Activated naive CD8-positive, alpha-beta T cell treated with anti-CD3 and anti-CD28 coated beads, Interleukin-2, amount 10 ng/mL, durations not matched to agents 7 days and 5 days (primary cell): ENCODE data around the gene ZNF474. TPM values are rescaled to one million over a fixed set of nuclear protein-coding genes. Genes with fewer than 3 reads are reported as not detected.
"Not testable (repeated sequence)": the region's sequence is repeated elsewhere in the genome, so short reads cannot be mapped to it uniquely, and the experiment has no call there.

Experiments used
- ATAC-seq: fragments of 150-1000 bp; cut with Tn5 transposase; one replicate; pipeline ENCODE4 v1.10.0; 2021; ENCODE audit warnings: low read depth, moderate library complexity
- POLR2A ChIA-PET: fragments of 350-600 bp; sonication (Branson Sonifier 250); formaldehyde crosslinking; loops from one replicate; lab custom pipeline; 2021; ENCODE audit warnings: antibody characterized with exemption; lab: Charles Lee
- DNase-seq: peaks from one replicate; pipeline ENCODE4 v3.0.0; 2021
- H3K27ac Mint-ChIP-seq: one replicate; pipeline ENCODE4 v1.8.0; 2022; ENCODE audit warnings: mild to moderate bottlenecking, mixed read lengths
- H3K27me3 Mint-ChIP-seq: one replicate; pipeline ENCODE4 v1.8.0; 2022; ENCODE audit warnings: mild to moderate bottlenecking, moderate library complexity, mixed read lengths
- H3K36me3 Mint-ChIP-seq: one replicate; pipeline ENCODE4 v1.8.0; 2021; ENCODE audit warnings: mild to moderate bottlenecking, mixed read lengths
- H3K4me1 Mint-ChIP-seq: one replicate; pipeline ENCODE4 v1.8.0; 2021; ENCODE audit warnings: mixed read lengths
- H3K4me3 Mint-ChIP-seq: one replicate; pipeline ENCODE4 v1.8.0; 2022; ENCODE audit warnings: mild to moderate bottlenecking, moderate library complexity, mixed read lengths
- H3K9me3 Mint-ChIP-seq: one replicate; pipeline ENCODE4 v1.8.0; 2021; ENCODE audit warnings: mixed read lengths
- total RNA-seq, 2 experiments: library from RNA; stranded (reverse); gene quantifications; one replicate each; pipeline ENCODE4 v1.2.3, GENCODE V29; 2021

ZNF474 gene
- total RNA-seq: under 1 TPM in 1 of 2 experiments, not detected in 1; 0.30 TPM

DNA sequence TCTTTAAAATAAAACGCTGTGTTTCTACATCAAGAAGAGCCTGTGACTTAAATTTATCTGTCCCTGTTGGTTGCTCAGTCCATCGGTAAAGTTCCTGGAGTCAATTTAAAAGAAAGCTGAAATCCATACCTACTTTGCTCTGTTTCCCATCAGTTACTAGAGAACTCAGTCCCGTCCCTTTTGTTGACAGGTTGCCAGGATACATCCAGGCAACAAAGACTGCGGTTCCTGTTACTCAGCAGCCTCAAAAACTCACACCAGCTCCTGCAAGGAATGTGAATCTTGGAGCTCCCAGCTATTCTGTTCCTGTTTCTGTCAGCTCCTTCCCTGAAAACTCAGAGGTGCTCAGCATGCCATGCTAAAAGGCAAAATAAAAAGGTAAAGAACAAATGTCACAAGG, at the start of gene ZNF474:
Gene ZNF474 (plus strand): TSS at position 241 of the 400 bp plus-strand sequence. CDS start 22,445 bp downstream, outside the sequence.
- no peaks in the 10 kb centered on the region for H3K9me3 Mint-ChIP-seq
- DNase-seq: no peak
- H3K27ac Mint-ChIP-seq: no peak within 1 kb of the TSS
- no peaks in the 10 kb centered on the region for H3K36me3 Mint-ChIP-seq
- H3K4me3 Mint-ChIP-seq: no peak within 1 kb of the TSS
- POLR2A ChIA-PET: no interaction called here
- no peaks in the 10 kb centered on the region for H3K4me1 Mint-ChIP-seq
- H3K27me3 Mint-ChIP-seq: peaks cover 3% of the 10 kb centered on the region
- ATAC-seq: no peak

DNA sequence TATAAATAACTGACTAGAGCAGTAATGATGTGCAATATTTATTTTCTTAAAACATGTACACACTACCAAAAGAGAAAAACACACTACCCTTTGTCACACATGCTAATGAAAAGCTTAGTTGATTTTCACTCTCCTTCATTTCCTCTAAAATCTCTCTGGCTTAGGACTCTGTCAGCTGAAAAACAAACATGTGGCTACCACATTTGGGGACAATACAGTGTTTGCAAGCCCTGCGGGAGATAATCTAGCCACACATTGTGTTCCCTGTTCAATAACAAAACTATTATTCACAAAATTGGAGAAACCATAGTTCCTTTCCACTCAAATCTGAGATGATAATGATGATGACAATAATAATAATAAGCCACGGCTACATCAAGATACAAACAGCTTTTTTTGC, 47.8 kb upstream of the ZNF474 start:
- POLR2A ChIA-PET: no interaction called here
- H3K27me3 Mint-ChIP-seq: peaks cover 37% of the 10 kb centered on the region
- no peak overlapping the region for H3K4me3 Mint-ChIP-seq
- H3K27ac Mint-ChIP-seq: no peak overlapping the region
- no peaks in the 10 kb centered on the region for H3K9me3 Mint-ChIP-seq
- ATAC-seq: no peak
- H3K4me1 Mint-ChIP-seq: peaks cover 13% of the 10 kb centered on the region
- DNase-seq: no peak
- no peaks in the 10 kb centered on the region for H3K36me3 Mint-ChIP-seq

DNA sequence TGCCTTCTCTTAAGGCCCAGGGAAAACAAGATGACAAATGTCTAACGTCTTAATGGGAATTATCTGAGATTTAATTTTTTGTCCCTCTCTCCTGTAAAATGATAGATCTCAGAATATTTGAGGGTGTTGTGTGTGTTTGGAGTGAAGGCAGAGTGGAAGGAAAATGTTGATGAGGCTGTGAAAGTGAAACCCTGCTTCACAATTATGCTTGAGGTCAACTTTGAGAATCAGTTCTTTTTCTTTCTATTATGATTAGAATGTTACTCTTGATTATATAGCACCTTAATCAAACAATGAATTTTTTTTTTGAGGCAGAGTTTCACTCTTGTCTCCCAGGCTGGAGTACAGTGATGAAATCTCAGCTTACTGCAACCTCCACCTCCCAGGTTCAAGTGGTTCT, 45.8 kb upstream of the ZNF474 start:
- Mint-ChIP-seq H3K9me3 (no peaks in the 10 kb centered on the region), H3K4me3 (no peak overlapping the region), H3K36me3 (no peaks in the 10 kb centered on the region), H3K4me1 (no peaks in the 10 kb centered on the region), H3K27ac (no peak overlapping the region), H3K27me3 (peaks cover 24% of the 10 kb centered on the region)
- DNase-seq (no peak), ATAC-seq (no peak)
- POLR2A ChIA-PET: no interaction called here

DNA sequence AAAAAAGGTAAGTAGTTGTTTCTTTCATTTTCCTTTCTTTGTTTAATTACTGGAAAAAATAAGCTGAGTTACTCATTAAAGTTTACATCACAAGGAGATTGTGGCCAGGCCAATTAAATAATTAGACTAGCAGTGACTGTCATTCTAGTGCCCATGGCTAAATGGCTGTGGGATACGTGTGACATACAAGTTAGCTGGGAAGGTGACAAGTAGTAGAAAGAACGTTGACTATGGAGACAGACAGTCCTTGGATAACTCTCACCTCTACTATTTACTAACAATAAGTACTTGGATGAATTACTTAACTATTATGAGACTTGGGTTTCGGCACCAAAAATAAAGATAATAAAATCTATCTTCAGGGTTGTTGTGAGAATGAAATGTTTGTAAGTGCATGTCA, 44.3 kb upstream of the ZNF474 start:
- Mint-ChIP-seq H3K4me1 (peaks cover 1% of the 10 kb centered on the region), H3K27ac (no peak overlapping the region), H3K27me3 (peaks cover 9% of the 10 kb centered on the region), H3K36me3 (no peaks in the 10 kb centered on the region), H3K9me3 (no peaks in the 10 kb centered on the region), H3K4me3 (no peak overlapping the region)
- POLR2A ChIA-PET: no interaction called here
- no peak for ATAC-seq
- no peak for DNase-seq

DNA sequence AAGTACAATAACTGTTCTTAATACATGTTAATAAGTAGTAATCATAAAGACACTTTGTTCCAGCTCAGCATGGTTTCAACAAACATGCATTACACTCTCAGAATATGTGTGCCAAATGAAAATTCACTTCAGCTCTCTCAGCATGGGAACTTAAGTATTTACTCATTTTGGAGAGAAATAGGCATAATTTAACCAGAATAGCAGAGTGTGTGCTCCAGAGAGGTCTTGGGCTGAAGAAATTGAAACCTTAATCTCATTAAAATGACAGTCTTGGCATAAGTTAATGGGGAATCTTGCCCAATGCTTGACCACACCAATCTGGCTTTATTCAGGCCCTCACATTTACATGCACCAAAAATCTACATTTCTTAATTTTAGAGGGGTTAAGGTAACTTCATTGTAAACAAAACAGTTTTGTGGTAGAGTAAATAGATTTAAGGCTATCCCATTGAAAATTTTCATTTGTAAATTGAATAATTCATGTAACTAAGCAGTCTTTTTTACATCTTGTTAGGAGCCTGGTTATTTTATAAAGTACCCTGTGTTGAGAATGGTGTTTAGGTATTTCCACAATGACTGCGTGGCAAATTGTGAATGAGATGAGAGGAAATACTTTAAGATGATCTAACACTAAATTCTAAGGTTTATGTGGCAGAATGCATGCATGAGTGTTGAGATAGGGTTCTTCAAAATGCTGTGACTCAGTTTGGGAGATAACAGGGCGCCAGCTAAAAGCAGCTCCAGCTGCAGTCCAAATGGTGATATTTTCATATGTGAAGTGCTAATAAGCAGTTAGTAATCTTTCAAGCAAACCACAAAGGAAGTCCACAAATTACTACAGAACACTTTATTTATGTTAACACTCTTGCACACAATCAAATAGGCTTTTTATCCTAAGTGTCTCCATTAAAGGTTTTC, 40.0 kb upstream of the ZNF474 start:
- Mint-ChIP-seq H3K9me3 (no peaks in the 10 kb centered on the region), H3K36me3 (no peaks in the 10 kb centered on the region), H3K4me1 (peaks cover 1% of the 10 kb centered on the region), H3K27me3 (peaks cover 9% of the 10 kb centered on the region), H3K27ac (no peak overlapping the region), H3K4me3 (no peak overlapping the region)
- DNase-seq (no peak), ATAC-seq (no peak)
- POLR2A ChIA-PET: no interaction called here

DNA sequence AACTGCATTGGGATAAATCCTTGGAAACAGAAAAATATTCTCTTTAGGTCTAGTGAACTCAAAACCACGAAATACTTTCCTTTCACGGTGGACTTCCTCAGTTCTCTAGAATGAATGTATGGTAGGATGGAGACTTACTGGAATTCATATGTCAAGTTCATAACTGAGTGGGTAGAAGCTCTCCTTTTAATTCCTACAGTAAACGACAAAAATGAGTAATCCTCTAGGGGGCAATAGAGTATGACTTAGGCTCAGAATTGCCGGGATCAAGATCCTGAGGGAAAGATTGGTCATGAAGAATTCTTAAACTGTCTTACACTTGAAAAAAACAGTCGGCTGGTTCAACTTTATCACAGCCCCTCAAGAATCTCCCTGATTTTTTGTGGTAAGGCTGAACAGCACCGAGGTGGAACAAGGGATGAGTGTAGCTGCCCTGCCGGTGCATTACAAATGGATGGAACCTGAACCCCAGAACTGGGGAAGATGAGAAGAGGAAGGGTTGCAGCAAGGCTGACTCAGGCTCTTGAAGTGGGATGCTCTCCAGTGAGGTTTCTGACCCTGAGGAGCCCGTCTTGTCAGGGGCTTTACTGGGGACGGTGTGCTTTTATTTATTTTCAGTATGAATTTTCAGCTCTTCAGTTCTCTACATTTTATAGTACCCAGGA, 37.3 kb upstream of the ZNF474 start:
- Mint-ChIP-seq H3K4me1 (peaks cover 1% of the 10 kb centered on the region), H3K9me3 (no peaks in the 10 kb centered on the region), H3K27ac (no peak overlapping the region), H3K4me3 (no peak overlapping the region), H3K36me3 (no peaks in the 10 kb centered on the region), H3K27me3 (peaks cover 5% of the 10 kb centered on the region)
- ATAC-seq: no peak
- POLR2A ChIA-PET: no interaction called here
- DNase-seq: no peak

DNA sequence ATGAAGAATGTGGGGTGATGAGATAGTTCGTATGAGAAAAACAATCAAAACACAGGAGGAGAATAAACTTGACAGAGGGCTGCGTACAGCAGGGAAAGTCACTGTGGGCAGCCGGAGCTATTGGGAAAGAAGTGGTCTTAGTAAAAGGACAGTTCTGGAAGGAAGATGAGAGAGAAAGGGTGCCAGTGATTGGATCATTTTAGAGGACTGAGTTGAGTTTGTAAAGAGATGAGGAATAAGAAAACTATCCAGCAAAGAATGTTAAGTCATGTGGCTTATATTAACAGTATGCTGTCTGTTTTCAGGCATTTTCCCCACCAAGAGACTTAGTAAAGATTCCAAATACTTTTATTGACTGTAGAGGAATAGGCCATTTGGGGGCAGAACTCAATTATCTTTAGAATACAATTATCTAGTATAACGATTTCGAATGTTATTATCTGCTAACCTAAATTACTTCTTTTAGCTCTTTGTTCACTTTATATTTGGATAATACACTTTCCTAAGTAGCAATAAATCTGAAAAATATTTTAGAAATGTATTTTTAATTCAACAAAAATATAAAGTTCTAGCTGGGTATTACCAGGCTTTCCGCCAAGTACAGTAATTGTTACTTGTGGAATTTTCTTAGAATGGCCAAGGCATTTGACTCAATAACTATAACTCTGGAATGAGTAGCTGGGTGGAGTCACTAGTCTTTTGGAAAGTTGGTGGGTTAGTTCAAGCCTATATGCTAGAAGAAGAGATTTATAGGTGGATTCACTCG, 35.7 kb upstream of the ZNF474 start:
- H3K9me3 Mint-ChIP-seq: no peaks in the 10 kb centered on the region
- peaks cover 2% of the 10 kb centered on the region for H3K27me3 Mint-ChIP-seq
- H3K27ac Mint-ChIP-seq: no peak overlapping the region
- POLR2A ChIA-PET: no interaction called here
- H3K4me1 Mint-ChIP-seq: peaks cover 1% of the 10 kb centered on the region
- DNase-seq (no peak), ATAC-seq (no peak)
- H3K36me3 Mint-ChIP-seq: no peaks in the 10 kb centered on the region
- no peak overlapping the region for H3K4me3 Mint-ChIP-seq

DNA sequence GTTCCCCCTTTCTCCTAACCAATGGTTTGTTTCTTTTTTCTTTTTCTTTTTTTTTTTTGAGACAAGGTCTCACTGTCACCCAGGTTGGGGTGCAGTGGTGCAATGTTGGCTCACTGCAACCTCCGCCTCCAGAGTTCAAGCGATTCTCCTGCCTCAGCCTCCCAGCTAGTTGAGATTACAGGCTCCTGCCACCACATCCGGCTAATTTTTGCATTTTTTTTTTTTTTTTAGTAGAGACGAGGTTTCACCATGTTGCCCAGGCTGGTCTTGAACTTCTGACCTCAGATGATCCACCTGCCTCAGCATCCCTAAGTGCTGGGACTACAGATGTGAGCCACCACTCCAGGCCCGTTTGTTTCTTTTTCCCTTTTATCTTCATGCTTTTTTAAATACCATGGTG, 35.1 kb upstream of the ZNF474 start:
- H3K4me1 Mint-ChIP-seq, POLR2A ChIA-PET, H3K4me3 Mint-ChIP-seq: not testable (repeated sequence)

DNA sequence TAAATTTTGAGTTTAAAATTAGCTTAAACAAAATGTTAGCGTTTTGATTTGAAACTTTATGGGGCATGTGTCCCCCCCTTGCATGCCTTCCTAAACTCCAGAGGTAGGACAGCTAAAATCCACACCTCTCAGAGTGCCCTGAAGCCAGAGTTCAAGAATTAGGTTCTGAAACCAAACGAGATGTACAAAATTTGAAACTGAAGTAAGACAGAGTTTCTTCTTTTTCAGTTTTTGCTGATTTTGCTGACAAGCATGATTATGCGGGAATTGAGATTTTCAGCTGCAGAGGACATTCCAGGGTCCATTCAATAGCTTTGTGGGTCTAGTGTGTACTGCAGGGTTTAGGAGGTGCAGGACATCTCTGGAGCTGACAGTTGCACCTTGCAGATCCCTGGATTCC, 34.2 kb upstream of the ZNF474 start:
- POLR2A ChIA-PET: no interaction called here
- ATAC-seq (no peak), DNase-seq (no peak)
- no peaks in the 10 kb centered on the region for H3K9me3 Mint-ChIP-seq
- H3K4me3 Mint-ChIP-seq: no peak overlapping the region
- no peak overlapping the region for H3K27ac Mint-ChIP-seq
- H3K36me3 Mint-ChIP-seq: no peaks in the 10 kb centered on the region
- H3K27me3 Mint-ChIP-seq: peaks cover 2% of the 10 kb centered on the region
- no peaks in the 10 kb centered on the region for H3K4me1 Mint-ChIP-seq

More for the DNA sequence above, 35.1 kb upstream of the ZNF474 start:
- not testable (repeated sequence) for H3K27ac Mint-ChIP-seq, H3K36me3 Mint-ChIP-seq, H3K27me3 Mint-ChIP-seq, H3K9me3 Mint-ChIP-seq, DNase-seq, ATAC-seq

DNA sequence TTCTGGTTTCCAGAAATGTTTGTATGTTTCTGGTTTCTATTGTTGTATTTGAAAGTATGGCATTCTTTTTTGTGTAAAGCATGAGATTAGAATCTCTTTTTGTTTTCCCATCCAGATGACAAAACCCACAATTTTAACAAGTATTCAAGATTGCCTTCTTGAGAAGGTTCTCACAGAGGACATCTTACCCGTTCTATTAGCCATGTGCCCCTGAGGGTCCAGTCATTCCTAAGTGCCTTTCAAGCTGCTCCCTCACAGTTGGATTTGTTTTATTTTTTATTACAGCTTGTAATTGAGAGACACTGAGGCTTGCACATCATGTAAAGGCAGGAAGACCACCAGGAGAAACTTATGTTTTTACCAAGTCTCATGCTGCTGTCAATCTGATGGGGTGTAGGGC, 32.0 kb upstream of the ZNF474 start:
- POLR2A ChIA-PET: no interaction called here

DNA sequence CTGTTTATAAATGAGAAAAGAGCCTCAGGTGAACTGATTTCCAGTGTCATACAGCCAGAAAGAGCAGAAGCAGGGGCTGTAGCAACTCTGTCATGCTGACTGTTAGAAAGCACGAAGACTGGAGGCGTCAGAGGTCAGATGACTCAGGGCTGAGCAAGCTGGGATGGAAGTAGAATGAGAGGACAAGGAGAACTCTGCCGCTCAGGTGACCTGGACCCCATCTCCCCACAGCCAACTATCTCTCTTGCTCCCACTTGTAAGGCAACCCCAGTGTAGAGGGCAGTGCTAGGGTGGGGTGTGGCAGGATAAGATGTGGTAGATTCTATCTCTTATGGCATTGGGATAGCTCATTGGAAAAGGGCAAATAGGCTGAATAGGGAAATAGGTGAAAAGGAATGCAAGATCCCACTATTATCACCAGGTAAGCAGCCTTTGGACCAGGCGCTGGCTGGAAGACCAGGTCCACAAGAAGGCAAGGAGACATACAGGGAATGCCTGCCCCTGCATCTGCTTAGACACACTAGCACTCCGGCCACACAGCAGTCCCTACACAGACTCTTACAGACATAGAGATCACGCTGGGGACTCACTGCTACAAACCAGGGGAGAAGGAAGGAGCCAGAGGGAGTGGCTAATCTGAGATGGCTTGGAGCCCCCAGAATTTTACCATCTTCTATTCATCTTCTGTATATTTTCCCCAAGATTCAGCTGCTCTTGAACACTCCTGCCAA, 30.1 kb upstream of the ZNF474 start:
- H3K9me3 Mint-ChIP-seq: no peaks in the 10 kb centered on the region
- no peak overlapping the region for H3K4me3 Mint-ChIP-seq
- POLR2A ChIA-PET: no interaction called here

More for the DNA sequence above, 32.0 kb upstream of the ZNF474 start:
- peaks cover 2% of the 10 kb centered on the region for H3K27me3 Mint-ChIP-seq
- H3K4me3 Mint-ChIP-seq: no peak overlapping the region
- H3K9me3 Mint-ChIP-seq: no peaks in the 10 kb centered on the region
- H3K27ac Mint-ChIP-seq: no peak overlapping the region
- no peaks in the 10 kb centered on the region for H3K4me1 Mint-ChIP-seq
- DNase-seq (no peak), ATAC-seq (no peak)
- no peaks in the 10 kb centered on the region for H3K36me3 Mint-ChIP-seq

DNA sequence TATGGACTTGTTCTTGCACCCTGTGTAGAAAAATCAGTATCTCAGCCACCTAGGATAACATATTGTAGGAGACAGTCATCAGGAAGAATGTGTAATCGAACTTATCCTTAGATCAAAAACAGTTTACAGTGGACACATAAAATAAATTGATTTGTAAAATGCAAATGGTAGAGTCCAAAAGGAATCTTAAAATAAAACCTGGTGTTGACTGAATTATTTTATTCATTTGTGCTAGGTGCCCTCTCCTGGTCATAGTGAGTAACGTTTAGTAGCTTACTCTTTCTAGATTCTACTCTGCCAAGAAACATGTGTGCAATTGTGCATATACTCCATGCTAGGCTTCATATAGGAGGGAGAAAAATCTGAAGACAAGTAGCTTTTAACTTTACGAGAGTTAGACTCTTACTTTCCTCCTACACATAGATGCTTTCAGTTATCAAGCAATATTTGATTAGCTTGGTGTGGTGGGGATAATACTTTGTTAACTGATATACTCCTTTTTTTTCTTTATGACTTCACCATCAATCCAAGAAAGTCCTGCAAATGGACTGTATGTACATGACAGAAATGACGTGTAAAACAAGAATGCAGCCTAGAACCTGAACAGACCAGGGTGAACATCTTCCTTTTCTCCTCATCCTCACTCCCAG, 27.6 kb upstream of the ZNF474 start:
- POLR2A ChIA-PET: no interaction called here
- no peaks in the 10 kb centered on the region for H3K36me3 Mint-ChIP-seq
- H3K4me3 Mint-ChIP-seq: no peak overlapping the region
- no peaks in the 10 kb centered on the region for H3K9me3 Mint-ChIP-seq
- no peak overlapping the region for H3K27ac Mint-ChIP-seq
- no peak for DNase-seq
- ATAC-seq: no peak
- H3K27me3 Mint-ChIP-seq: peaks cover 8% of the 10 kb centered on the region
- H3K4me1 Mint-ChIP-seq: no peaks in the 10 kb centered on the region

More for the DNA sequence above, 30.1 kb upstream of the ZNF474 start:
- Mint-ChIP-seq H3K4me1 (no peaks in the 10 kb centered on the region), H3K36me3 (no peaks in the 10 kb centered on the region), H3K27me3 (peaks cover 4% of the 10 kb centered on the region), H3K27ac (no peak overlapping the region)
- DNase-seq (no peak), ATAC-seq (no peak)
